T-helper 17 cell (primary cell): ENCODE data around the gene POLR3B. TPM values are rescaled to one million over a fixed set of nuclear protein-coding genes. Genes with fewer than 3 reads are reported as not detected.

ENCODE experiments used
- ATAC-seq: fragments of 150-1000 bp; cut with Tn5 transposase; 2 replicates; pipeline ENCODE4 v1.10.0; 2021; ENCODE audit warnings: mild to moderate bottlenecking, moderate library complexity
- DNase-seq, 3 donors: peaks; one replicate each; pipeline versions ENCODE4 v3.0.0 to v3.0.0-alpha.2; 2020 to 2021
- H3K9me3 ChIP-seq: one replicate; pipeline ENCODE4 v1.7.0; 2013; ENCODE audit warnings: low read length, mild to moderate bottlenecking; ENCODE audit not compliant: control insufficient read depth, poor library complexity, severe bottlenecking
- H3K27ac Mint-ChIP-seq: one replicate; pipeline ENCODE4 v1.8.0; 2022; ENCODE audit warnings: mild to moderate bottlenecking, moderate library complexity, mixed read lengths
- H3K27me3 Mint-ChIP-seq: one replicate; pipeline ENCODE4 v1.8.0; 2022; ENCODE audit warnings: mixed read lengths
- H3K36me3 Mint-ChIP-seq: one replicate; pipeline ENCODE4 v1.8.0; 2022; ENCODE audit warnings: low read depth, mixed read lengths
- H3K4me1 Mint-ChIP-seq: one replicate; pipeline ENCODE4 v1.8.0; 2022; ENCODE audit warnings: mild to moderate bottlenecking, mixed read lengths
- H3K4me3 Mint-ChIP-seq: one replicate; pipeline ENCODE4 v1.8.0; 2022; ENCODE audit warnings: mild to moderate bottlenecking, moderate library complexity, mixed read lengths
- total RNA-seq, 4 donors: library from RNA in 2 of 4; stranded (reverse) in 2 of 4; gene quantifications; one replicate each; pipeline ENCODE4 v1.2.3 and lab custom pipeline; 2022 to 2026

The POLR3B gene
- total RNA-seq, 2 donors from 2014 or later = 4.0 to 9.2 TPM

DNA sequence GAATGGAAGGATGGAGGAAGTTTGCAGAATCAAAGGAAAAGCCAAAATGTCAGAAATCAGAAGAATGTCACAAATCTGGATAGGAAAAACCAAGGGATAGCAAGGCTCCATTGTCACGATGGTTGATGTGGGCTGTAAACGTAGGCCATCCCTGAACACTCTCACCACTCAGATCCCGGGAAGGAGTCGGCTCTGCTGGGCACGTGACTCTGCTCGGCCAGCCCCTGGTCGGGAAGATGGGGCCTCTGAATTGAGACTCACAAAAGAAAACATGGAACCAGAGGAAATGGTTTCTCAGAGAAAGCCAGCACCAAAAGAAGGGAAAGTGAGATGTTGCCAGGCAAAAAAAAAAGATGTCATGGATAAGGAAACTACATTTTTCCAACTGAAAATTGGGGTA is 28.8 kb upstream of the POLR3B start:
- H3K9me3 ChIP-seq = no peaks in the 10 kb centered on the region
- Mint-ChIP-seq H3K27ac (no peak overlapping the region), H3K4me3 (no peak overlapping the region), H3K27me3 (no peaks in the 10 kb centered on the region), H3K4me1 (peaks cover 23% of the 10 kb centered on the region), H3K36me3 (peaks cover 18% of the 10 kb centered on the region)
- DNase-seq (no peak), ATAC-seq (no peak)

DNA sequence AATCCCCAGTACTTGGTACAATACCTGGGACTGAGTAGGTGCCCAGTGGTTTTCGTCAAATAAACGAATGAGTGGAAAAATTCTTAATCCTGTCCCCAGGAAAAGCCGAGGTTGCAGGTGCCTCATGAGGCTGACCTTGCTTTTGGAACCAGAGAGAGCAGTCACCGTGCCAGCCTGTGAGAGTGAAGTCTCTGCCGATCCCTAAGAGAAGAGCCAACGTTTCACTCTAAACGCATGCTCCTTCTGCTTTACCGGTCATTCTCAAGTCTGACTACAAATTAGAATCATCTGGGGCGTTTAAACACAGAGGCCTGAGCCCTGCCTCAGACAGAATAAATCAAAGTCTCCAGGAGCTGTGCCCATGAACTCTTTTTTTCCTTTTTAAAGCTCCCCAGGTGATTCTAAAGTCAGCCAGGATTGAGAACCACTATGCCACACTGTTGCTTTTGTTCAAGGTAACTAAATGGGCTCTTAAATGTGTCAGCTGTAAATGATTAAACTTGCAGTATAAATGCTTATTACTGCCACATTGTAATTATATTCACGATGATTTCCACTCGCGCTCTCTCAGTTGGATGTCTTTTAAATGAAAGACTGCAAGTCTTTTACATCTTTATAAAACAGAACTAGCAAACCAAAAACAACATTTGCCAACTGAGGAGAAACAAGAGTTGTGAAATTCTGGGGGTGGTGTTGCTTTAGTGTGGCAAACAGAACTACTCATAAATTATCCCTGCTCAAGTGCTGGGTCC is 28.1 kb upstream of the POLR3B start:
- ATAC-seq (no peak), DNase-seq (no peak)
- peaks cover 15% of the 10 kb centered on the region for H3K36me3 Mint-ChIP-seq
- peaks cover 23% of the 10 kb centered on the region for H3K4me1 Mint-ChIP-seq
- H3K27ac Mint-ChIP-seq = no peak overlapping the region
- H3K4me3 Mint-ChIP-seq = no peak overlapping the region
- H3K27me3 Mint-ChIP-seq = no peaks in the 10 kb centered on the region
- H3K9me3 ChIP-seq = no peaks in the 10 kb centered on the region

DNA sequence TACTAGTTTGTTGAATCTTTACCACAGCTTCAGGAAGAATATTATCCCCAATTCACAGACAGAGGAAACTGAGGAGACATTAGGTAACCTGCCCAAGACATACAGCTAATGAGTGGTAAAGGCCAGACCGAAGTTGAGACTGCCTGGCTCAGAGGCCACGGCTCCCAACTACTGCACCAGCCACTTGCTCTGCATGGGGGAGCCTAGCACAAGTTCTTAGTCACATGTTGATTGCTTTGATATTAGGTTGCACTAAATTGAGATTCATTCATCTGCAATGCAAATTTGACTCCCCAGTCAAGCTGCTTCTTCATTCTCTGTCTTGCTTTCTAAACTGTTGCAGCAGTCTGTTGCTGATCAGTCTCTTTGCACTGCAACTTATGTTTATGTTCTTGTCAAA is 25.9 kb upstream of the POLR3B start:
- no peak for DNase-seq
- Mint-ChIP-seq H3K4me3 (no peak overlapping the region), H3K4me1 (peaks cover 23% of the 10 kb centered on the region), H3K27me3 (no peaks in the 10 kb centered on the region), H3K36me3 (peaks cover 9% of the 10 kb centered on the region), H3K27ac (no peak overlapping the region)
- H3K9me3 ChIP-seq = no peaks in the 10 kb centered on the region
- no peak for ATAC-seq

GRCh38 chr12:106332536-106332935 is 25.0 kb upstream of the POLR3B start:
- no peak overlapping the region for H3K27ac Mint-ChIP-seq
- peaks cover 18% of the 10 kb centered on the region for H3K4me1 Mint-ChIP-seq
- no peaks in the 10 kb centered on the region for H3K9me3 ChIP-seq
- ATAC-seq (no peak), DNase-seq (no peak)
- H3K27me3 Mint-ChIP-seq = no peaks in the 10 kb centered on the region
- peaks cover 9% of the 10 kb centered on the region for H3K36me3 Mint-ChIP-seq
- H3K4me3 Mint-ChIP-seq = no peak overlapping the region

GRCh38 chr12:106333010-106333409 is 24.5 kb upstream of the POLR3B start:
- H3K4me3 Mint-ChIP-seq = no peak overlapping the region
- H3K27me3 Mint-ChIP-seq = no peaks in the 10 kb centered on the region
- no peaks in the 10 kb centered on the region for H3K9me3 ChIP-seq
- no peak overlapping the region for H3K27ac Mint-ChIP-seq
- peaks cover 18% of the 10 kb centered on the region for H3K4me1 Mint-ChIP-seq
- H3K36me3 Mint-ChIP-seq = peaks cover 9% of the 10 kb centered on the region
- ATAC-seq (no peak), DNase-seq (no peak)

DNA sequence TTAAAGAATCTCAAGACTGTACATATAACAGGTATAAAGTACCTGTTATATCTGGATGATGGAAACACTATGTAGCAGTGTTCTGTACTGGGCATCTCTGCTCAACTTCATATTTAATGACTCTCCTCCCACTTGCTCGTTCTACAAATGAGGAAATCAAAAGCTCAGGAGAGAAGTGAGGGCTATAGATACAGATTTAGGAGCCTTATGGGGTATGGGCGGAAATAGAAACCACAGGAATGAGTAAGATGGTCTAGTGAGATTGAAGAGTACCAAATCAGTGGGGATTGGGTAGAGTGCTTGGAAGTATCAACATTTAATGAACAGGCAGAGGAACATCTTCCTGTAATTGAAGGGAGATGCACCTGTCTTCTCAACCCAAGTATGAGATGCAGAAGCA is 23.8 kb upstream of the POLR3B start:
- Mint-ChIP-seq H3K27ac (peak overlapping the region; percentile 27), H3K27me3 (no peaks in the 10 kb centered on the region)
- ATAC-seq = no peak

GRCh38 chr12:106341086-106341877 is 16.3 kb upstream of the POLR3B start:
- peaks cover 11% of the 10 kb centered on the region for H3K4me1 Mint-ChIP-seq
- H3K36me3 Mint-ChIP-seq = peaks cover 5% of the 10 kb centered on the region
- H3K9me3 ChIP-seq = no peaks in the 10 kb centered on the region
- DNase-seq (no peak), ATAC-seq (no peak)
- peak overlapping the region; percentile 19 for H3K27ac Mint-ChIP-seq
- no peak overlapping the region for H3K4me3 Mint-ChIP-seq
- no peaks in the 10 kb centered on the region for H3K27me3 Mint-ChIP-seq

More for the DNA sequence above, 23.8 kb upstream of the POLR3B start:
- H3K9me3 ChIP-seq = no peaks in the 10 kb centered on the region
- H3K4me1 Mint-ChIP-seq = peaks cover 16% of the 10 kb centered on the region
- H3K4me3 Mint-ChIP-seq = peak overlapping the region; percentile 19
- peaks cover 9% of the 10 kb centered on the region for H3K36me3 Mint-ChIP-seq
- no peak for DNase-seq

DNA sequence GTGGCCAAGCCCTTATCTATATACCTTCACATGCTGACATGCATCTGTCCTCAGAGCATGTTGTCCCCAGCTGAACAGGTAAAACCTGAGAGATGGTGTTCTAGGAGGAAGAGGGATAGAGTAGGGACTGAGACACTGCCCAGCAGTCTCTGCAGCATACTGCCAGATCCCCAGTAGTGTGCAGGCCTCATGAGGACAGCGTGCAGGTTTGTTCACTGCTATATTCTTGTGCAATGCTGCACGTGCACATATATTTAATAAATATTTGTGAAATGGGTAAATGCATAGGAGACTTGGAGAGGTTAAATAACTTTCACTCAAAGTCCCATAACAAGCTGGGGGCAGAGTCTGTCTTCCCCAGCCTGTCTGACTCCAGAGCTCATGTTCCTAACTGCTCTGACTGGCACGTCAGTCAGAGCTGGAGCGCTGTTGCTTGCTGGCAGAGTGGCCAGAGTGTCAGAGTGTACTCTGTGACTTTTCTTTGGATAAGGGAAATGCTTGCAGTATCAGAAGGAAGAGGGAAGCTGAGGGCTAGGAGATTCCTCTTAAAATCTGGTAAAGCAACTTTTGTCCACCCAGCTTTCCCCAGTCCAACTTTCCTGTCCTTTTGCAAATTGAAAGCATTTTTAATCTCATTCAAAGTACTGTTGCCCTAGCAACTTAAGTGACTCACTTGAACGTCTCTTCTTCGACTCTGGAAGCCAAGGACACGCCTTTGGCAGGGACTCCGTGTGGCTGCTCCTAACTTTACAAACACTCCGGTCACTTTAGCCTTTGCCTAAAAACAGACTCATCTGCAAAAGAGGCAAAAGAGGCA is 14.9 kb upstream of the POLR3B start:
- no peak for ATAC-seq
- Mint-ChIP-seq H3K4me1 (peaks cover 11% of the 10 kb centered on the region), H3K36me3 (peaks cover 8% of the 10 kb centered on the region), H3K4me3 (no peak overlapping the region), H3K27ac (no peak overlapping the region), H3K27me3 (no peaks in the 10 kb centered on the region)
- H3K9me3 ChIP-seq = no peaks in the 10 kb centered on the region
- no peak for DNase-seq

GRCh38 chr12:106343214-106343528 is 14.4 kb upstream of the POLR3B start:
- peaks cover 8% of the 10 kb centered on the region for H3K36me3 Mint-ChIP-seq
- peaks cover 11% of the 10 kb centered on the region for H3K4me1 Mint-ChIP-seq
- DNase-seq (no peak), ATAC-seq (no peak)
- H3K4me3 Mint-ChIP-seq = no peak overlapping the region
- H3K27me3 Mint-ChIP-seq = no peaks in the 10 kb centered on the region
- H3K27ac Mint-ChIP-seq = no peak overlapping the region
- no peaks in the 10 kb centered on the region for H3K9me3 ChIP-seq

- Mint-ChIP-seq H3K36me3 (peaks cover 8% of the 10 kb centered on the region), H3K4me1 (peaks cover 11% of the 10 kb centered on the region), H3K27ac (peak overlapping the region; percentile 34), H3K27me3 (no peaks in the 10 kb centered on the region), H3K4me3 (no peak overlapping the region)
- no peaks in the 10 kb centered on the region for H3K9me3 ChIP-seq
- no peak for DNase-seq
- no peak for ATAC-seq
Observed at GRCh38 chr12:106344131-106344530, 13.4 kb upstream of the POLR3B start.

GRCh38 chr12:106345746-106346145 is 11.8 kb upstream of the POLR3B start:
- H3K4me1 Mint-ChIP-seq = peaks cover 2% of the 10 kb centered on the region
- DNase-seq (no peak), ATAC-seq (peak; percentile 33)
- peak overlapping the region; percentile 3 for H3K27ac Mint-ChIP-seq
- H3K27me3 Mint-ChIP-seq = no peaks in the 10 kb centered on the region
- H3K9me3 ChIP-seq = no peaks in the 10 kb centered on the region
- peaks cover 6% of the 10 kb centered on the region for H3K36me3 Mint-ChIP-seq
- H3K4me3 Mint-ChIP-seq = no peak overlapping the region

DNA sequence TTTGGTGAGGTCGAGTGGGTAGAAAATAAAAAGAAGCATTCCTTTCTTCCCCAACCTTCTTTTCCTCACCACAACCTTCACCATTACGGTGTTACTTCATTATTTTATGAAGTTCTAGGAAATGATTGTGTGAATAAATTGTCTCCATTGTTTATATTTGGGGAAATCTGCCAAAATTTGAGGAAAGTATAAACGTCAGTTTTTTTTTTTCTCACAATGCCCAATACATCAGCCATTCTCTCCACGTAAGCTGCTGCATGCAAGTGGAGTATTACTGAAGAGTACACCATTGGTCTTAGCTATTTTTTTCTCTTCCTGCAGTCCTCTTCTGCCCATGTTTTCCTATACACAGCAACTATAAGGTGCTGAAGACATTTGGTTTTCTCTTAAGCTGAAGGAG is 9.1 kb upstream of the POLR3B start:
- Mint-ChIP-seq H3K4me3 (no peak overlapping the region), H3K27me3 (no peaks in the 10 kb centered on the region), H3K4me1 (peaks cover 2% of the 10 kb centered on the region), H3K27ac (peak overlapping the region; percentile 57), H3K36me3 (peaks cover 6% of the 10 kb centered on the region)
- ATAC-seq (no peak), DNase-seq (no peak)
- no peaks in the 10 kb centered on the region for H3K9me3 ChIP-seq

- Mint-ChIP-seq H3K36me3 (no peaks in the 10 kb centered on the region), H3K27ac (no peak overlapping the region), H3K4me3 (no peak overlapping the region), H3K4me1 (peaks cover 8% of the 10 kb centered on the region), H3K27me3 (no peaks in the 10 kb centered on the region)
- H3K9me3 ChIP-seq = no peaks in the 10 kb centered on the region
- no peak for DNase-seq
- ATAC-seq = no peak
Observed at GRCh38 chr12:106353175-106353574, 4.4 kb upstream of the POLR3B start.
